Stimulated activated CD4-positive, alpha-beta T cell treated with anti-CD3 and anti-CD28 coated beads, TNF-alpha, amount 100 ng/mL, for 4 hours (primary cell): ENCODE results near the gene CHD1.

Experiments used
- DNase-seq, 3 experiments: peaks; one replicate each; pipeline ENCODE4 v3.0.0-alpha.2; 2020; ENCODE audit warnings: low read depth in 3 of 3

Gene CHD1

GRCh38 chr5:98813755-98814154, 115.1 kb downstream of the CHD1 start:
- DNase-seq = no peak

DNA sequence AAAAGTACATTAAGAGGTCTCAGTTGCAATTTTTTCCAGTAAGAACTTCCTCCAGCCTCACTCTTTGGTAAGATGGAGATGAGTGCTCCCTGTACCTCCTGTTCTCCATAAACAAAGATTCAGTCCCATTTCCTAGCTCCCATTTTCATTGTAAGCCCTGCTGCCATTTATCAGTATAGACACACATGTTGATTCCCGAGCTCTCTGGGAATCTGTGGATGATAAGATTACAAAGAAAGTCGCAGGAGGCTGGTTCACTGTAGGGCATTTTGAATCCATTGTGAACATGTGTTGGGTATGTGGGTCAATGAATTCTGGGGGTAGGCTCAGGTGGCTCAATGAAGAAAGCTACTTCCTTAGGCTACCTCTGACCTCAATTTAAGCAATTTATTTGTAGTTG, 118.6 kb downstream of the CHD1 start:
- no peak for DNase-seq

DNA sequence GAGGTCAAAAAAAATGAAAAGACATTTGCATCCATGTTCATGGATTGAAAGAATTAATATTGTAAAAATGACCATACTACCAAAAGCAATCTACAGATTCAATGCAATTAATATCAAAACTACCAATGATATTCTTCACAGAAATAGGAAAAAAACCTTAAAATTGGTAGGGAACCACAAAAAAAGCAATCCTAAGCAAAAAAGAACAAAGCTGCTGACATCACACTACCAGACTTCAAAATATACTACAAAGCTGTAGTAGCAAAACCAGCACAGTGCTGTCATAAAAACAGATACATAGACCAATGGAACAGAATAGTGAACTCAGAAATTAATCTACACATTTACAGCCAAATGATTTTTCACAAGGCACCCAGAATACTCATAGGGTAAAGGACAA, 121.0 kb downstream of the CHD1 start:
- no peak for DNase-seq

- DNase-seq = no peak
Observed at GRCh38 chr5:98805070-98805469, 123.7 kb downstream of the CHD1 start.

- no peak for DNase-seq
Observed at GRCh38 chr5:98804066-98804465, 124.7 kb downstream of the CHD1 start.
